SK-N-MC (cell line): ENCODE results near the gene STARD10.

Experiments used
- EZH2 ChIP-seq: fragments of 200-600 bp; sonication (generic); IDR thresholded peaks from one replicate; pipeline ENCODE4 v1.6.1; 2017; ENCODE audit warnings: antibody characterized with exemption
- FOXP2 ChIP-seq: optimal IDR thresholded peaks from 2 replicates; pipeline ENCODE3; 2011; ENCODE audit warnings: mild to moderate bottlenecking, moderate library complexity; ENCODE audit not compliant: insufficient read depth; ENCODE audit errors: extremely low read length, control extremely low read depth

DNA sequence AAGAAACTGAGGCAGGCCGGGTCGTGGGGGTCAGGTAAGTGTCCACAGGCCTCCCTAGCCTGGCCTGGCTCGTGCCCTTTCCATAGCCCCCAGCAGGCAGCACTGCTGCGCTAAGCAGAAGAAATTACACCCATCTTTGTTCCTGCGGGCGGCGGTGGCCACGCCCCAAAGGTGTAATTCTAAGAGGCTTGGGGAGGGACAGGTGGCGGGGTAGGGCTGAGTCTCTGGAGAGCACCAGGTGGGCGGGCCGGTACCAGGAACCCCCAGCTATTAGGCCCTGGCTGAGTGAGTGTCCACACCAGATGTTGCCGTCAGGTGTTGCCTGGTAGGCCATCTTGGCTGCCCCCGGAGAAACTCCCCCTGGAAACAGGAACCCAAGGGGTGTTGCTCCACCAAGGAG lies 29.3 kb downstream of the STARD10 start:
- TF ChIP-seq EZH2, result no peak
- no peak for TF ChIP-seq FOXP2
